NCI-H1105 treated with DMSO at 0.1 percent for 48 hours (cell line): Measurements from ENCODE around the gene ADCYAP1R1.

Experiments
- DNase-seq: peaks from one replicate; lab custom pipeline; 2025; lab: John Stamatoyannopoulos, UW

ADCYAP1R1 gene

DNA sequence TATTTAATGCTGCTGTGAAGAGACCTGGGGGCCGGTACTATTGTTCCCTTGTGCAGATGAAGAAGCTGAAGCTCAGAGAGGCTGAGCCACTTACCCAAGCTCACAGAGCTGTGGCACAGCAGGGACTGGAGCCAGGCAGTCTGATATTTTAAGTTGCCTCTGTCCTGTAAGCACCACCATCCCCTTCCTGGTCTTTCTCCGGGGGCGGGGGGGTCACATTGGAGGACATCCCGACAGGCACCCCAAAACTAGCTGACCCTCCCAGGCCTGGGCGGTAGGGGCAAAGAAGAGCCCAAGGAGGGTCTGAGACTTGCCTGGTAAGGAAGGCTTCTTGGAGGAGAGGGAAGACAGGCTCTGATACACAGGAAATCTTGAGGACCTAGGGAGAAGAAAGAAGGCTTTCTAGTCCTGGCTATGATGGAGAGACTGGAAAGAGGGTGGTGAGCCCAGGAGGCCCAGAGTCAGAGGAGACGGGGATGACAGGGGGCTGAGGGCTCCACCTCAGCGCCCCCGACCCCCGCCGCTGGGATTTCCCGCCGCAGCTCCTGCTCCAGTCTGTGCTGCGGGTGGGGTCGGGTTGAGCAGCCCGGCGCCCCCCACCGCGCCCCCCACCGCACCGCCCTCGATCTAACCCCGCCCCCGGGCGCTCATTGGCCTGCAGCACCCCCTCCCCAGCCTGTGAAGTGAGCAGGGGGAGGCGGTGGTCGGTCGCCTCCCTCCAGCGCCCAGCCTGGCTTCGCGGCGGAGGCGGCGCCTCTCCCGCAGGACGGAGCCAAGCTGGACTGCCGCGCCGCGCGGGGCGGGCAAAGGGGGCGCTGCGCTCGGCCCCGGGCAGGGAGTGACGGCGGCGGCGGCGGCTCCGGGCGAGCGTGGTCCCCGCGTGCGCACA lies at the start of gene ADCYAP1R1:
TSS of gene ADCYAP1R1 (plus strand) at position 711 of the 889 bp plus-strand sequence. CDS start 10,957 bp downstream, outside the sequence.
- peak; percentile 45 for DNase-seq

DNA sequence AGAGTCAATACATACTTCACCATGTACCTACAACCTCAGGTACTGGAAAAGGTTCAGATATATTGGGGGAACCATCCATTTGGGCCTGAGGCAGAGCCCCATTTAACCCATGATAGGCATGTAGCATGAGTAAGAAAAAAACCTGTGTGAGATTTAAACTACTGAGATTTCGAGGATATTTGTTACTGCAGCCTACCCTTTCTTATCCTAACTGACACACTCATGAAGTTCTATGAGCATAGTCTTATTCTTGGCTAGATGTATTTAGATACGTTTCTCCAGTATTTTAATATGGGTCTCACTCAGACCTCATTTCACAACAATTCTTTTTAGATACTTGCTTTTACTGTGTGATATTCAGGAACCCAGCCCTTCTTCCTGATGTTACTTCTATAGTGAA lies 49.0 kb upstream of the ADCYAP1R1 start:
- DNase-seq: no peak

DNA sequence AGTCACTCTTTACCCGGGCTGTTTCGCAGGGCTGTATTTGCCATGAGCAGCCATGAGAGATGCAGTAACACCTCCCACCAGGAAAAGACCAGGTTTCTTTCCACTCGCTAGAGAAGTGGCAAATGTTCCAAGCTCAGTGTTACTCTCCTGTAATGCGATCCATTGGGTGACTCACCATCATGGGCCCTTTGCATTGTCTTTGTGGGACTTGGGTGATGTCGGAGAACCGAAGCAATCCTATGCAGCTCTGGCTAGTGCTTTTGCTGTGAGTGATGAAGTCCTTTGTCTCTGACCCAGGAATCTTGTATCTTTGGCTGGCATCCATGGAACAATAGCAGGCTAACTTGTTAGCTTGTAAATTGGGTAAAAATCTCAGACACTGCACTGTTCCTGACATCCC lies 48.4 kb upstream of the ADCYAP1R1 start:
- no peak for DNase-seq

DNA sequence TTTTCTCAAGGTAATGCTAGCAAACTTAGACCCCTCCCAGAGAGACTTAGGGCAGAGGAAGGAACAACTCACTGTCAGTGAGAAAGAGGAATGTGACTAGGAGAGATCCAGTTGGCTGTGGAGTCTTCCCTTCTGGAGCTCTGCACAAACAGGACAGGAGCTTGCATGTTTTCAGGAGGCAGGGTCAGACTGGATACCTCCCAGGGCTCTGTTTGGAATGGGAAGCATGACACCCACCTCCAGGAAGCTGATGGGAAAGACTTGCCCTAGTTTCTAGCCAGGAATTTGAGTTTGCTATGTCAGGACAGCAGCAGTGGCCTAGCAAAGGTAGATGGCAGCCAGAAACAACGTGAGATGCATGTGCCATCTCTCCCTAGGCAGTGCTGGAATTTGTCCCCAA lies 47.7 kb upstream of the ADCYAP1R1 start:
- no peak for DNase-seq

- DNase-seq: no peak
These were observed 45.3 kb upstream of the ADCYAP1R1 start for GRCh38 chr7:31006857-31007256.

- DNase-seq: no peak
These were observed 44.5 kb upstream of the ADCYAP1R1 start for GRCh38 chr7:31007634-31008033.

DNA sequence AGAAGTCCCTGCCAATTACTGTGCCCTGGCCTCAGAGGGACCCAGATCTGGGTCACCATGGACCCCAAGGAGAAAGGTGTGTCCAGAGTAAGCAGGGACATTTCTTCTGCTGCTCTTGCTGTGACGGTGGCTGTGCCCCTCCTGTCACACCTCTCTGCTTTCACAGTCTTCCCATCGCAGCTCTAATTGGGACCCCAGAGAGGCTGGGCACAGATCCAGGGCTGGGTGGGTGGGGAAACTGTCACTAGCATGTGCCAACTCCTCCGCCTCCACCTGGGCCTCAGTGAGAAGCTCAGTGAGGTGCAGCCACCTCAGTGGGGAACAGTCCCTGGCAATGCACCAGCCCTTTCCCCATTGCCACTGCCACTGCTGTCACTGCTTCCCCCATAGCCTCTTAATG lies 37.3 kb upstream of the ADCYAP1R1 start:
- DNase-seq: peak; percentile 64

DNA sequence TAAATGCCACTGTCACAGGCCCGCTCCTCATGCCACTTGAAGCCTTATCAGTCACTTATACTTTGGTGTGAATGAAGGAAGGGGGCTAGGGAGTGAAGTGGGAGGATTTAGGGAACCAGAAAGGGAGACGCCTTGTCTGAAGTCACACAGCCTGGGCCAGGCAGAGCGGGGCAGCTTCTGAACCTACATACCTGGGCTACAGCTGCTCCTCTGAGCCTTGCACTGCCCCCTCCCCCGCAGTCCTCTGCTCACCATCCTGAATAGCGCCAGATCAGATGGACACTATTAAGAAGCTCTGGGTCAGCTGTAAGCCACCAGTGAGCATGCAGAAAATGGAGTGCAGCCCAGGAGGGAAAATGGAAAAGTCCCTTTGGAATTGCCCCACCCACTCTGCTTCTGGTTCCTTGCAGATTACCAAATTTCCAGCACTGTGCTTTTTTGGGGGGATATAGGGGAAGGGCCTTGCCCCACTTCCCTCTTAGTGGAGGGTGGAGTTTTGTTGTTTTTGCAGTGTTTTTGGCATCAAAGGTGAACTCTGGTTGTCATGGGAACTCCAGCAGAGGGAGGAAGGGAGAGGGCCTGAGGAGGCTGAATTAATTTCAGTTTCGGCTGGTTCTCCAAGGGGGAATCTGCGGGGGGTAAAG lies 35.0 kb upstream of the ADCYAP1R1 start:
- DNase-seq: no peak

GRCh38 chr7:31017721-31018120 lies 34.4 kb upstream of the ADCYAP1R1 start:
- DNase-seq: no peak

GRCh38 chr7:31019509-31019908 lies 32.6 kb upstream of the ADCYAP1R1 start:
- no peak for DNase-seq

DNA sequence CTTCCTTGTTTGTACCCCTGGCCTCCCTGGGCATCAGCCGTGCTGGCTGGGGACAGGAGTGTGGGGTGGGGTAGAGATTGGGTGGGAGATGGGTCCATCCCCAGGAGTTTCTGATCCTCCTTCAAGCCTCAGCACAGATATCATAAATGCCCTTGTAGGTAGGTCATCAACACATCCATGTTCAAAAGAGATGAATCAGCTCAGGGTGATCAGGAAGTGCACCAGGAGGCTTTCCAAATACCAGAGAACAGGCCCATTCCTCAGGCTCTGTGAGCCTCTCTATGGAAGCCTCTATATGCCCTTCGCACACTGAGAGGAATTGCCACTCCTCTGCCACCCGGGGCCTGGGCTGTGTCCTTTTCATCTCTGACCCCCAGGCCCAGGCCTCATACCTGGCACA lies 31.9 kb upstream of the ADCYAP1R1 start:
- no peak for DNase-seq

DNA sequence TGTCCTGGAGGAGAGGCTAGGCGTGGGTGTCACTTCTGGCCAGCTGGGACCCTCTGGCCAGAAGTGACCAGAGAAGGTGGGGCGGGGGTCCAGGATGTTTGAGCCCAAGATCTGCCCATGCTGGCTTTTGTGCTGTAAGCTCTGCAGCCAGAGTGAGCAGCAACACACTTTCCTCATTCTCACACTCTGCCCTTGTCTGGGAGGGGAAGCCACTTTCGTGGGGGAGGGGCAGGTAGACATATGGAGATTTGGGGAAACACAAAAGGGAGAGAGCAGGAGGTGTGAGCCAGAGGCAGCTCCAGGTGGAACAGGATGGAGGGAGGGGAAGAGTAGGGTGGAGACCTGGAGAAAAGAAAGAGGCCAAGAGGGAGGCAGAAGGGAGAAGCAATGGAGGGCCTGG lies 31.5 kb upstream of the ADCYAP1R1 start:
- no peak for DNase-seq

DNA sequence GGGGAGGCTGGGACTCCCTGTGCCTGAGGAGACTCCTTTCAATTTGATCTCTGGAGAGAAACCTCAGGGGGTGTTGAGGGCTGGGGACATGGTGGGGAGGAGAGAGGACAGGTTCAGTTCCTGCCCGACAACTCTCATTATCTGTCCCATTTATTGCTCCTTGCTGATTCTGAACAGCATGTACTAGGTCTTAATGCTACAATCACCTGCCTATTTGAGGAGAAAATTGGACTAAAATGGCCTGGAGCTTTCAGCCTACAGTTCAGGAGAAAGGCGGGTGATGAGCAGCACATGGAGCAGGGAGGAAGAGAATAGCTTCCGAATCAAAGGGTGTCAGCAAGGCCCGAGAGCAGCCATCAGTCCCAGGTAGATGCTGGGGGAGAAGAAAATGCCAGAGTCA lies 30.0 kb upstream of the ADCYAP1R1 start:
- DNase-seq: no peak

- DNase-seq: no peak
These were observed 29.4 kb upstream of the ADCYAP1R1 start for GRCh38 chr7:31022726-31023125.

GRCh38 chr7:31023877-31024276 lies 28.2 kb upstream of the ADCYAP1R1 start:
- no peak for DNase-seq

- no peak for DNase-seq
These were observed 24.7 kb upstream of the ADCYAP1R1 start for GRCh38 chr7:31027161-31027965.

DNA sequence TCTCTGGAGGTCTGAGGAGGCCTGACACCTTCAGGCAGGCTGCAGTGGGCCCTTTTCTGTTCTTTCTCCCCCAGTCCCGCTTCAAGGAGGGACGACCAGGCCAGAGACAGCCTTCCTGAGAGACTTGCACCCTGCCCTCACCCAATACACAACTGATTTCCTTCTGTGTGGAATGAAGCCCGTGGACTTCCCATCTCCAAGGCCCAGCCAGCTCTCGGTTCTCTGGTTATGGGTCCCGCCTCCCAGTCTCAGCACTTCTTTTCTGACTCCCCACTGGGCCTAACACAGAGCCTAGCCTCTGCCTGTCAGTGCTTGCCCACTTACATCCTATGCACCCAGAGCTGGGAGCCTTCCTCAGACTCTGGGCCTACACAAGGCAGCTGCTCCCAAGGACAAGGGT lies 24.1 kb upstream of the ADCYAP1R1 start:
- DNase-seq: no peak

DNA sequence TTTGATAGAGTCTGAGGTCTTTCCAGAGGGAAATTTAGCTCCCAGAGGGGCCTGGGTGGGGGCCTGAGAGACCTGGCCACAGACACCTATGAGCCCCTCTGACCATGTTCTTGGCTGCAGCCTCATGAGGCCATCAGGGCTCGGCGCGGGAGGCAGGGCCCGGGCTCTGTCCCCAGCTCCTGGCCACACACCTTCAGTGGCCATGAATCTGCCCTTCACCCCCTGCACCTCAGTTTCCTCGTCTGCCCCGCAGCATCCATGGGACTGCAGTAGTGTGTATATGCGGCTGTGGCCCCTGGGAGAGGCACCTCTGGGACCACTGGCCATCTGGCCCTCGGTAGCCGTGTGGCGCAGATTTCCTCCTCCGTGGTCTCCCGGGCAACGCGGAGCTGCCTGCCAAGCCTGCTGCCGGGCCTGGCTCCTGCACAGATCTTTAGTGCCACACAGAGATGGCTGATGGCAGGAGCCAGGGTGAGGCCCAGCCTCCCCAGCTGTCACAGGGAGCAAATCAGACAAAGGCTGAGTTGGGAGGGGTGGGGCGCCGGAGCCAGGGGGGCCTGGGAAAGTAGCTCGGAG lies 23.6 kb upstream of the ADCYAP1R1 start:
- no peak for DNase-seq

DNA sequence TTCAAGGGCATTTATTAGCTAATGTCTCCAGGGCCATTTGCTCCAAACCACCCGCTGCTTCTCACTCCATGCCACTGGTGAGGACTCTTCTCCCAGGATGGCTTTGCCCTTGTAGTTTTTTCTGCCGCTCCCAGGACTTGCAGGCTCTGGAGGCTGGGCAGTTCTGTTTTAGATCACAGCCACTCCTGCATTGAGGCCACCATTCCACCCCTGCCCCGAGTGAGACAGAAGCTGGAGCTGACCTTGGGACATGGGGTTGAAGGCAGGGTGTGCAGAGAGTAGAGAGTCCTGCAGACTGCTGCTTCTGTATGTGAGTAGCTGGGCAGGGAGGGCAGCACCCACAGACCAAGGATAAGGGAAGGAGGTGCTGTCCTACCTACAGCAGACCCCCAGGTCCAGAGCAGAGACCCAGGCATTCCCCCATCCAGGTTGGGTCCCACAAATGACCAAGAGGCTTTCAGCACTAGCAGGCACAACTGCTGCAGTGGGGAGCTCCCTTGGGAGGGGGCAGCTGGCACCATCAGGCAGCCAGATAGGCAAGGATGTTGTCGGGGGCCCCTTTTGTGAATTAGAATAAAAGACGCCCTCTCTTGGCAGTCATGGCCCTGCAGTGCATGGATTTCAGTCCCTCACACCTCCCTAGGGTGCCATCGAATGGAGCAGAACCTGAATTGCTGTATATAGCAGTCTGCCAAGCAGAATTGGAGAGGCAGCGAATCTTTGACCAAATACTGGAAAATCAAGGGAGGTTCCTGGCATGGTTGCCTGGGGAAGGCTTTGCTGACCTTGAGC lies 22.7 kb upstream of the ADCYAP1R1 start:
- DNase-seq: no peak

DNA sequence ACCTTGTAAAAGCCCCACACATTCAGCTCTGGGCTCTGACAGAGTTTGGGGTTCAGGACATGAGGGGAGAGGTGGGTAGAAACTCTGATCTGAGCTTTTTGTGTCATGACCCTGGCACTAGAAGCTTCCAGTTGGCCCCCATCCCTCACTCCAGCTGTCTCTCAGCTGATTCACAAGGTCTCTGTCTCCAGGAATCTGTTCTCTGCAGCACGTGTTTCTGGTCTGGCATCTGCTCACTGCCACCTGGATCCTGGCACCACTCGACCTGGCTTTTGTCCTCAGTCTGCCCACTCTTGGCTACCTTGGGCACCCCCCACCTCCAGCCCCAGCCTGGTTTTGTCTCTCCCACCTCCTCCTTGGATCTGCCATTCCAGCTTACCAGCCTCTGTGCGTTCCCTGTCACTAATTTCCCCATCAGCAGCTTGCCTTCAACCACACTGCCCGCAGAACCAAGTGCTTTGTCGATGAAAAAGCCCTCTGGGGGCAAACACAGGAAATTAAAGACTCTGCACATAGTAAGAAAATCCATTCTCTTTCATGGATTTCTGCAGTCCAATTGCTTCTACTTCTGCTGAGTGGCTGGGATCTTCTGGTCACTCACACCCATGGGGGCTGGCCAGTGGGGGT lies 18.3 kb upstream of the ADCYAP1R1 start:
- no peak for DNase-seq

GRCh38 chr7:31036924-31037323 lies 15.2 kb upstream of the ADCYAP1R1 start:
- no peak for DNase-seq
